ENCODE measurements around the gene STK11IP. TPM values are rescaled to one million over a fixed set of nuclear protein-coding genes. Genes with fewer than 3 reads are reported as not detected.

STK11IP gene
- total RNA-seq, 1 donor from 2014 or later = 18.7 TPM

DNA sequence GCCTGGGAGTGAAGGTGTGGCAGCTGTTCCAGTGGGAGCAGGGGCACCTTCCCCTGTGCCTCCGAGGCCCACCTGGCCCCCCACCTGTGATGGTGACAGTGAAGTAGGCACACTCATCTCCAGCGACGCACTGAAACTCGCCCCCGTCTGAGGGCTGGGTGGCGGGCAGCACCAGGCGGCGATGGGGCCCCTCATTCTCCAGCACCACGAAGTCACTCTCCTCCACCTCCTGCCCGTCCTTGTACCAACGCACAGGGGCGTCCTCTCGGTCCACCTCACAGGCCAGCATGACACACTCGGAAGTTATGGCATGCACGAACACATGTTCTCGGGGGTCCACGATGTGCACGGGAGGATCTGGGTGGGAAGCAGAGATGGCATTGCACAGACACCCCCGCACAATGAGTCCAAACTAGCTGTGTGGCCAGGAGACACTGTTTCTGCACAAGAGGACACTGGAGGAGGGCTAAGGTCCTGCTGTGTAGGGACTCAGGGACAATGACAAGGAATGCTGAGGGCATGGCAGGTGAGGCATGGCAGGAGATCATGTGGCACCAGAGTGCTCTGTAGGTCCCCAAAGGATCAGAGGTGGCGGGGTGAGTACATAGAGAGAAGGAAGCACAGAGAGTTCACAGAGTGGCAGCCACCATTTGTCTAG lies 34.3 kb upstream of the STK11IP start:
- DNase-seq (ENCODE audit: low read depth) = no peak

DNA sequence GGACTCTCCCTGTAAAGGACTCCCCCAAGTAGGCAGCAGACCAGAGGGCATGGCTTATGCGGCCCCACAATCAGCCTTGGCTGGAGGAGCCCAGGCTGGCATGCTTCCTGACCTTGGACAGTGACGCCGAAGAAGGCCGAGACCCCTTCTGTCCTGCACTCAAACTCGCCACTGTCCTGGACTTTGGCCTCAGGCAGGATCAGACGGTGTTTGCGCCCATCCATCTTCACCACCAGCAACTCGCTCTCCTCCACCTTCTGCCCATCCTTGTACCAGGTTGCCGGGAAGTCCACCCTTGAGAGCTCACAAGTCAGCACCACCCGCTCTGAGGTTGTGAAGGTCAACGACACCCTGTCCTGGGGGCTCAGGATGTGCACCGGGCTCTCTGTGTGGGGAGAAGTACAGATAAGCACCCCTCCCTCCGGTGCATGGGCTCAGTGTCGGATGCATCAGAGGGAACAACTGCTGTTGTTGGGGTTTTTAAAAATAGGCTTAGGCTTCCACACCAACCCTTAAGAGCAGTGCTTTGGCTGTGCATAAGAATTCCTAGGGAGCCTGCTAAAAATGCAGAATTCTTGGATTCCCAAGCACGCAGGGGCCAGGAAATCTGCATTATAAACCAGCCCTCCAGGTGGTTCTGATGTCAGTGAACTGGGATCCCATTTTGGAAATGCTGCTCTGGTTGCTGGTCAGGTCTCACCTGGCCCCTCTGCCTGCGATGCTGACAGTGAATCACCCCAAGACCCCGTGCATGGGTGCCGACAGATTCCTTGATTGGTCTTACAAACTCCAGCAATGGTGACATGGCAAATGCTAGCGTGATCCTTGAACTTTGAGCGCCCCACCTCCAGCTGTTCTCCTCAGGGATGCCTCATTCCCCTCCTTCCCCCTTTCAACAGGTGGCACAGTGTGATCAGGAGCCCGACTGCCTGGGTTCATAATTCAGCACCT lies 32.3 kb upstream of the STK11IP start:
- no peak for DNase-seq (ENCODE audit: low read depth)

DNA sequence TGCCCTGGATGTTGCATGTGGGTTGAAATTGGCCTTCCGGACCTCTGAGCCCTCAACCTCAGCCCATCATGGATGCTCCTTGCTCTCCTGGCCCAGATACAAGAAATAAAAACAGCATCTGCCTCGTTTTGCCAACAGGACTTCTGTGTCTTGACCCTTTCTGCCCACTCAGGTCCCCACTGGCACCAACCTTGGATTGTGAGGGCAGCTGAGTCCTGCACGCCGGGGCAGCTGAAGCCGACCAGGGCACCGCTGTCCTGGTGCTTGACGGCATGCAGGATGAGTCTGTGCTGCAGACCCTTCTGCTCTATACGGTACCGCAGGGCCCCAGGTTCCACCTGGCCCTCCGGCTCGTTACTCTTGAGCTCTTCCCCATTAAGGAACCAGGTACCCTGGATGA lies 31.0 kb upstream of the STK11IP start:
- no peak for DNase-seq (ENCODE audit: low read depth)

DNA sequence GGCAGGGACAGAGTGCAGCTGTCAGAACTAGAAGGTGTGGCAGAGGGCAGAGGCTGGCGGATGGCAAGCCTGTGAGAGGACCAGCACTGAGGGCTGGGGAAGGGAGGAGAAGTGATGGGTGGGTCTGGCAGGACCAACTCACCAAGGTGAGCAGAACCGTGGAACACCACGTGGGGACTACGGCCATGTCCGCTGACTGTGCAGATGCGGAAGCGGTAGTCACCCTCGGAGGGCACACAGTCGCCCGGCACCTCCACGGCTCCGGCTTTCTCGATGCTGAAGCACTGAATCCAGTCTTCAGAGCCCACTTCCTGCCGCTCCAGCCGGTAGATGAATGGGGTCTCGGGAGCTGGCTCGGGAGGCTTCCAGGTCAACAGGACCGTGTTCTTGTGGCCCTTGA lies 30.5 kb upstream of the STK11IP start:
- DNase-seq (ENCODE audit: low read depth) = no peak

- no peak for DNase-seq (ENCODE audit: low read depth)
Measured at GRCh38 chr2:219567791-219568361, 29.8 kb upstream of the STK11IP start.

DNA sequence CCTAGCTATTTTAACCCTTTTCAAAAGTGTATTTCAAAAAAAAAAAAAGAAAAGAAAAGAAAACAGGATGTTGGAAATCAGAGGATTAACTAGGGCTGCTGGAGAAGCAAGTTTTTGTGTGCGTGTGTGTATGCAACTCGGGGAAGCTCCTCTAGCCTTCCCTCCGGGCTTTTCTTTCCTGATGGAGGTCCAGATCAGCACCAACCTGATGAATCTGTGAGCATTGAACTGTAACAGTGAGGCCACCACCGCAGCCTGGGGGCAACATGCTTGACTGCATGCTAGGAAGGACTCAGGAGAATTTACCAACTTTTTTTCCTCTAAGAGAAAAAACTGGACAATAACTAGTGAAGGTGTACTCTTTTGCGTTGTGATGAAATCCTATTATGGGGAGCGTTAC lies 28.6 kb upstream of the STK11IP start:
- DNase-seq (ENCODE audit: low read depth) = peak; percentile 92

- DNase-seq (ENCODE audit: low read depth) = no peak
Measured at GRCh38 chr2:219569635-219570034, 28.0 kb upstream of the STK11IP start.

GRCh38 chr2:219570194-219570923 lies 27.3 kb upstream of the STK11IP start:
- DNase-seq (ENCODE audit: low read depth) = no peak

DNA sequence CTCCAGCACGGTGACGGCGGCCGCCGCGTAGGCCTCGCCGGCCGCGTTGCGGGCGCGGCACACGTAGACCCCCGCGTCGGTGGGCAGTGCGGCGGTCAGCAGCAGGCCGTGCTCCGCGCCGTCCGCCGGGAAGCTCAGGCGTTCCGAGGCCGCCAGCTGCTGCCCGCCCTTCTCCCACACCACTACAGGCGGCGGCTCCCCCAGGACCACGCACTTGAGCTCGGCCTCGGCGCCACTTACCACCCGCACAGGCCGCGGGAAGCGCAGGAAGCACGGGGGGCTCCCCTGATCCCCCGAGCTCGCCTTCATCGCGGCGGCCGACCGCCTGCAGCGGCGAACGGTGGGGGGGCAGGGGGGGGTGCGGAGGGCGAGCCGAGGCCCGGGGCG lies 26.7 kb upstream of the STK11IP start:
- DNase-seq (ENCODE audit: low read depth) = no peak

GRCh38 chr2:219571311-219572236 lies 26.1 kb upstream of the STK11IP start, which contains the start of gene OBSL1:
TSS of gene OBSL1 (minus strand) at chr2:219571539. CDS start at chr2:219571232, 307 bp downstream.
- DNase-seq (ENCODE audit: low read depth) = peak; percentile 58

GRCh38 chr2:219572237-219573001 lies 25.2 kb upstream of the STK11IP start, which contains the start of gene INHA:
TSS of gene INHA (plus strand) at chr2:219572310. CDS start at chr2:219572375, 65 bp downstream.
- DNase-seq (ENCODE audit: low read depth) = no peak

GRCh38 chr2:219573166-219573565 lies 24.5 kb upstream of the STK11IP start:
- DNase-seq (ENCODE audit: low read depth) = no peak

GRCh38 chr2:219574484-219575311 lies 23.0 kb upstream of the STK11IP start:
- no peak for DNase-seq (ENCODE audit: low read depth)

GRCh38 chr2:219575566-219576504 lies 21.8 kb upstream of the STK11IP start:
- no peak for DNase-seq (ENCODE audit: low read depth)

- DNase-seq (ENCODE audit: low read depth) = peak; percentile 47
Measured at GRCh38 chr2:219576505-219577388, 20.9 kb upstream of the STK11IP start.

DNA sequence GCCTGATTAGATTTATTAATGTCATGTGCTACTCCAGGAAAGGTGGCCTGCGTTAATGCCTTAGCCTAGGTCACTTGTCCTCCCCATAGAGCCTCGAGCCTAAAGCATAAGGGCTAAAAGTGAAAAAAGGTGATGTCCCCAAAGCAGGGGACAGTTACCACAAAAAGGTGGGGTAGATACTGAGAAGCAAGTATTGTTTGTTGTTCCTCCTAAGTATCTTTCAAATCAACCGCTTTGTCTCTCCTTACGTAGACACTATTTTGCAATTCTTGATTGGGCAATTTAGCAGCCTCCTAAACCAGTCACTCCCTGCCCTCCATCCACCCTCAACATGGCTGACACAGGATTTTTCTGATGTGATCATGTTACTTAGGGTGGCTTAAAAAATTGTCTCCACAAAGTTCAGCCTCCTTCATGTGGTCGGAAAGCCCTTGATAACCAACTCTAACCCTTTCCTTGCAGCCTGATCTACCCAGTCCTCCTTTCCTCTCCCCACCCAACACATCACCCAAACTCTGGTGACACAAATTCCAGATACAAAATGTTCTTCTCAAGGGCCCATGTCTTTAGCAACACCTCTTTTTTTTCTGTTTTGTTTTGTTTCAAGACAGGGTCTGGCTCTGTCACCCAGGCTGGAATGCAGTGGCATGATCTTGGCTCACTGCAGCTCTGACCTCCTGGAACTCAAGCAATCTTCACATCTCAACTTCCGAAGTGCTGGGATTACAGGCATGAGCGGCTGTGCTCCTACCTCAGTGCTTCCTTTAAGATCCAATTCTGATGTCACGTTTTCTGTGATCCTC lies 18.6 kb upstream of the STK11IP start:
- DNase-seq (ENCODE audit: low read depth) = peak; percentile 13
